Upper lobe of right lung (tissue), 1 donor: ENCODE data around the gene YTHDC2. TPM values are rescaled to one million over a fixed set of nuclear protein-coding genes. Genes with fewer than 3 reads are reported as not detected.
A peak's percentile ranks its signal among the peaks of the same experiment; 100 is the strongest.

ENCODE experiments used
- ATAC-seq: fragments of 200-7000 bp; cut with Tn5 transposase; one replicate; pipeline ENCODE4 v1.9.1; 2020; ENCODE audit warnings: mild to moderate bottlenecking, moderate library complexity
- DNase-seq: peaks from one replicate; pipeline ENCODE4 v3.0.0-alpha.2; 2020
- H3K27ac ChIP-seq: fragments of 200-600 bp; one replicate; pipeline ENCODE4 v1.8.0; 2022
- H3K27me3 ChIP-seq: fragments of 200-600 bp; one replicate; pipeline ENCODE4 v1.8.0; 2022; ENCODE audit warnings: mild to moderate bottlenecking
- H3K36me3 ChIP-seq: fragments of 200-600 bp; one replicate; pipeline ENCODE4 v1.8.0; 2022
- H3K4me1 ChIP-seq: fragments of 200-600 bp; one replicate; pipeline ENCODE4 v1.8.0; 2022
- H3K4me3 ChIP-seq: fragments of 200-600 bp; one replicate; pipeline ENCODE4 v1.8.0; 2022; ENCODE audit warnings: mild to moderate bottlenecking
- H3K9me3 ChIP-seq: fragments of 200-600 bp; one replicate; pipeline ENCODE4 v1.8.0; 2022
- CTCF ChIP-seq: fragments of 200-600 bp; IDR thresholded peaks from one replicate; pipeline ENCODE4 v1.8.0; 2022; ENCODE audit warnings: antibody characterized with exemption
- intact Hi-C: fragments of 100-400 bp; cut with DNase I; formaldehyde crosslinking; loops from one replicate; pipeline ENCODE4 v1.11.0; 2022
- total RNA-seq: library from RNA; stranded (reverse); fragmentation: NEBNext Ultra II Directional; extraction: Animal tissue kit (Norgen Biotek cat#: 25700); gene quantifications from one replicate; pipeline ENCODE4 v1.2.1, GENCODE V29; 2021
- donor health status: DM: no; HTN: yes; CAD: no; lungs with severe emphysema.

YTHDC2 gene
- total RNA-seq, 1 donor from 2014 or later: 21.7 TPM

DNA sequence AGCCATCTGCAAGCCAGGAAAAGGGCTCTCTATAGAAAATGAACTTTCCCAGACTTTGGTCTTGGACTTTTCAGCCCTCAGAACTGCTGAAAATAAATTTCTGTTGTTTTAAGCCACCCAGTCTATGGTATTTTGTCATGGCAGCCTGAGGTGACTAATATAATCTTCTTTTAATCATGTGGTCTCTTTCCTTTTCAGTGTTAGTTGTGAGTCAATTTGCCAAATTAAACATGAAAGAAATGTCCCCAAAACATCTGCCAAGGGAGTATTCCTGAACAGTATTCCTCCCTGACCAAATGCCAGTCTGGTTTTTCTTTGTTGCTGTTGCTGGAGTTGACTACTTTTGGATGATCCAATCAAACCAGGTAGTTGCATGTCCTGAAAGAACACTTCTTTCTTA is 4.7 kb upstream of the YTHDC2 start:
- ATAC-seq: no peak
- no peak overlapping the region for H3K4me3 ChIP-seq
- H3K27me3 ChIP-seq: peaks cover 17% of the 10 kb centered on the region
- H3K27ac ChIP-seq: no peak overlapping the region
- no peaks in the 10 kb centered on the region for H3K9me3 ChIP-seq
- TF ChIP-seq CTCF: no peak
- H3K36me3 ChIP-seq: no peaks in the 10 kb centered on the region
- intact Hi-C loops: no loop called here
- DNase-seq: no peak
- no peaks in the 10 kb centered on the region for H3K4me1 ChIP-seq

DNA sequence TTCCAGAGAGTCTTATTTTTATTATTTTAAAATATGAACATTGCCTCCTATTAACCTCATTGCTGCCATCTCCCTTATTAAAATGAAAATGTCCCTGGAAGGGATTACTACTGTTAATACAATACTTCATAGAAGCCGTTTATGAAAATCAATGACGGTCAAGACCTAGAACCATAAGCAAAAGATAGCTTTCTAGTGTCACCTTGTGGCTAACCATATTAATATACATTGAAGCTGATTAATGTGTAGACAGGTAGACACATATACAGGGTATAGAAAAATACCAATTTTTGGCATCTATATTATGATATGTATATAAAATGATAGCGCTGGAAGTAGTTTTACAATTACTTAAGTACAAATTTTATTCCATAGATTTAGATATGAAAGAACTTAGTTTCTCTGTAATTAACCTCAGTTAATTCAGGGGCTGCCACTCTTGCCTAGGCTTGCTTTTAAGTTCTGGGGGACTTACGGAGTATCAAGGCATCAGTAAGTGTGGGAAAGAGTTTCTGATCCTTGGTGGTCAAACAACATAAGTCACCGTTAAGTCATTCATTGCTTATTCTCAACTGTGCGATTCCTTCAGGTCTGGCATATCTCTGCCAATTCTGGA is 2.5 kb upstream of the YTHDC2 start:
- Histone ChIP-seq H3K4me1 (peaks cover 5% of the 10 kb centered on the region), H3K27me3 (peaks cover 9% of the 10 kb centered on the region), H3K9me3 (no peaks in the 10 kb centered on the region), H3K27ac (no peak overlapping the region), H3K36me3 (no peaks in the 10 kb centered on the region), H3K4me3 (no peak overlapping the region)
- ATAC-seq: no peak
- DNase-seq: no peak
- peak; percentile 30 for TF ChIP-seq CTCF
- intact Hi-C loops: no loop called here

DNA sequence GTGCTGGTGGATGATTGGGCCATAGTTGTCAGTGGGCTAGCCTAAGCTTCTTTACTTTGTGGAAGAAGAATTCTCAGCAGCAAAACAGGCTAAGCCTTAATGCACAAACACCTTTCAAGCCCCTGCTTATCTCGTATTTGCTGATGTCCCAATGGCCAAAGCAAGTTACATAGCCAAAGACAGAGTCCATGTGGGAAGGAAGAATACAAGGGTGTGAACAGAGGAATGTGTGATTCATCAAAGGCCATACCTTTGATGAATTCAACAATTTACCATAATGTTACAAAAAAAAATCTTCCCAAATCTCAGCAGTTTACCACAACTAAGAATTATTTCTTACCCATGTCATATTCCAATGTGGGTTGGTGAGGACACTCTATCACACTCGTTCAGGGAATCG is 1.2 kb upstream of the YTHDC2 start:
- peaks cover 5% of the 10 kb centered on the region for H3K4me1 ChIP-seq
- intact Hi-C loops: no loop called here
- DNase-seq (no peak), ATAC-seq (no peak)
- no peak overlapping the region for H3K4me3 ChIP-seq
- TF ChIP-seq CTCF: no peak
- H3K36me3 ChIP-seq: peaks cover 8% of the 10 kb centered on the region
- no peak overlapping the region for H3K27ac ChIP-seq
- no peaks in the 10 kb centered on the region for H3K9me3 ChIP-seq
- peaks cover 7% of the 10 kb centered on the region for H3K27me3 ChIP-seq

GRCh38 chr5:113514289-113514635 is 768 bp downstream of the YTHDC2 start:
- ATAC-seq (no peak), DNase-seq (no peak)
- H3K9me3 ChIP-seq: no peaks in the 10 kb centered on the region
- peaks cover 7% of the 10 kb centered on the region for H3K27me3 ChIP-seq
- TF ChIP-seq CTCF: no peak
- H3K4me3 ChIP-seq: peak overlapping the region; percentile 97
- H3K4me1 ChIP-seq: peaks cover 5% of the 10 kb centered on the region
- intact Hi-C loops: no loop called here
- peak overlapping the region; percentile 96 for H3K27ac ChIP-seq
- peaks cover 8% of the 10 kb centered on the region for H3K36me3 ChIP-seq

DNA sequence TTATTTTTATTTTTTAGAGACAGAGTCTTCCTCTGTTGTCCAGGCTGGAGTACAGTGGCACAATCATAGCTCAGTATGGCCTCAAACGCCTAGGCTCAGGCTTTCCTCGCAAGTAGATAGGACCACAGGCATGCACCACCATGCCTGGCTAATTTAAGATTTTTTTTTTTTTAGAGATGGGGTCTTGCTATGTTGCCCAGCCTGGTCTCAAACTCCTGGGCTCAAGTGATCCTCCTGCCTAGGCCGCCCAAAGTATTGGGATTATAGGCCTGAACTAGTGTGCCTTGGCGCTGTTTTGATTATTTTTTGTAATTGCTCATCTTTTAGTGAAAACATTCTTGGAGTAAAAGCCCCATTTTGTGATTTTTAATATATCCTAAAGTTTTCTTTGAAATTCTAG is 5.4 kb downstream of the YTHDC2 start:
- intact Hi-C loops: no loop called here
- no peak overlapping the region for H3K4me3 ChIP-seq
- no peaks in the 10 kb centered on the region for H3K27me3 ChIP-seq
- H3K4me1 ChIP-seq: peaks cover 5% of the 10 kb centered on the region
- peaks cover 8% of the 10 kb centered on the region for H3K36me3 ChIP-seq
- H3K9me3 ChIP-seq: no peaks in the 10 kb centered on the region
- ATAC-seq (no peak), DNase-seq (no peak)
- no peak overlapping the region for H3K27ac ChIP-seq
- TF ChIP-seq CTCF: no peak

GRCh38 chr5:113519412-113519811 is 5.9 kb downstream of the YTHDC2 start:
- H3K27ac ChIP-seq: no peak overlapping the region
- ATAC-seq: no peak
- TF ChIP-seq CTCF: no peak
- intact Hi-C loops: no loop called here
- H3K27me3 ChIP-seq: no peaks in the 10 kb centered on the region
- H3K4me1 ChIP-seq: peaks cover 4% of the 10 kb centered on the region
- H3K4me3 ChIP-seq: no peak overlapping the region
- peaks cover 8% of the 10 kb centered on the region for H3K36me3 ChIP-seq
- H3K9me3 ChIP-seq: no peaks in the 10 kb centered on the region
- no peak for DNase-seq
